Mesenchymal stem cell (in vitro differentiated cells and primary cell): ENCODE data around the gene UPK3B.
"Not testable (repeated sequence)": the region's sequence is repeated elsewhere in the genome, so short reads cannot be mapped to it uniquely, and the experiment has no call there.

ENCODE experiments used
- DNase-seq: peaks from one replicate; pipeline ENCODE4 v3.0.0-alpha.2; 2013
- H2AFZ ChIP-seq: one replicate; pipeline ENCODE4 v1.6.1; 2013; ENCODE audit warnings: low read depth, mild to moderate bottlenecking, control low read depth, inconsistent platforms, low read length, moderate library complexity
- H2AK5ac ChIP-seq: 2 replicates; pipeline ENCODE4 v1.6.1; 2013; ENCODE audit warnings: low read length, moderate library complexity, mild to moderate bottlenecking, inconsistent platforms; ENCODE audit not compliant: severe bottlenecking
- H2BK120ac ChIP-seq: one replicate; pipeline ENCODE4 v1.6.1; 2013; ENCODE audit warnings: low read depth, mild to moderate bottlenecking, inconsistent platforms, low read length, moderate library complexity
- H2BK12ac ChIP-seq, 2 experiments: one replicate each; pipeline ENCODE4 v1.6.1; 2013; ENCODE audit warnings: inconsistent platforms in 2 of 2, low read length in 2 of 2, mild to moderate bottlenecking in 2 of 2, moderate library complexity in 2 of 2, control low read depth in 1 of 2
- H2BK15ac ChIP-seq: one replicate; pipeline ENCODE4 v1.6.1; 2013; ENCODE audit warnings: mild to moderate bottlenecking, low read depth, inconsistent platforms; ENCODE audit not compliant: poor library complexity, severe bottlenecking
- H2BK5ac ChIP-seq: 2 replicates; pipeline ENCODE4 v1.6.1; 2013; ENCODE audit warnings: low read depth, mild to moderate bottlenecking, low read length, control low read depth, inconsistent platforms; ENCODE audit not compliant: poor library complexity, severe bottlenecking
- H3K14ac ChIP-seq, 2 experiments: one replicate each; pipeline ENCODE4 v1.6.1; 2013; ENCODE audit warnings: inconsistent platforms in 2 of 2, low read length in 2 of 2, control low read depth in 1 of 2, mild to moderate bottlenecking in 1 of 2, moderate library complexity in 1 of 2
- H3K18ac ChIP-seq, 2 experiments: one replicate each; pipeline ENCODE4 v1.6.1; 2013; ENCODE audit warnings: inconsistent platforms in 2 of 2, low read length in 2 of 2, control low read depth in 1 of 2, low read depth in 1 of 2, mild to moderate bottlenecking in 1 of 2
- H3K23ac ChIP-seq, 2 experiments: one replicate each; pipeline ENCODE4 v1.6.1; 2013; ENCODE audit warnings: inconsistent platforms in 2 of 2, low read length in 2 of 2, mild to moderate bottlenecking in 2 of 2, moderate library complexity in 2 of 2, control low read depth in 1 of 2
- H3K27ac ChIP-seq: 2 replicates; pipeline ENCODE4 v1.5.1; 2013; ENCODE audit warnings: mild to moderate bottlenecking, moderate library complexity, low read length, control low read depth, inconsistent platforms; ENCODE audit not compliant: poor library complexity, severe bottlenecking
- H3K27me3 ChIP-seq, 2 experiments: 2 replicates each; pipeline versions ENCODE4 v1.6.1 to v1.7.0; 2013; ENCODE audit warnings: low read length in 2 of 2, mild to moderate bottlenecking in 2 of 2, moderate library complexity in 2 of 2, control low read depth in 1 of 2, inconsistent platforms in 1 of 2; ENCODE audit not compliant: control insufficient read depth in 1 of 2, insufficient read depth in 1 of 2
- H3K36me3 ChIP-seq, 2 experiments: 2 replicates each; pipeline versions ENCODE4 v1.6.1 to v1.7.0; 2013; ENCODE audit warnings: low read length in 2 of 2, control low read depth in 1 of 2, inconsistent platforms in 1 of 2, low read depth in 1 of 2, mild to moderate bottlenecking in 1 of 2; ENCODE audit not compliant: insufficient read depth in 2 of 2, control insufficient read depth in 1 of 2
- H3K4ac ChIP-seq, 2 experiments: one replicate each; pipeline ENCODE4 v1.6.1; 2013; ENCODE audit warnings: inconsistent platforms in 2 of 2, low read length in 2 of 2, mild to moderate bottlenecking in 2 of 2, moderate library complexity in 2 of 2, control low read depth in 1 of 2, low read depth in 1 of 2
- H3K4me1 ChIP-seq: 2 replicates; pipeline ENCODE4 v1.6.1; 2013; ENCODE audit warnings: low read depth, low read length, control low read depth; ENCODE audit not compliant: control insufficient read depth, insufficient read depth
- H3K4me2 ChIP-seq: 2 replicates; pipeline ENCODE4 v1.6.1; 2013; ENCODE audit warnings: low read length, mild to moderate bottlenecking, inconsistent platforms; ENCODE audit not compliant: poor library complexity, severe bottlenecking
- H3K4me3 ChIP-seq, 2 experiments: 2 replicates each; pipeline versions ENCODE4 v1.5.1 to v1.7.0; 2013; ENCODE audit warnings: low read length in 2 of 2, mild to moderate bottlenecking in 2 of 2, control low read depth in 1 of 2, low read depth in 1 of 2; ENCODE audit not compliant: insufficient read depth in 1 of 2
- H3K79me1 ChIP-seq: replicated peaks from 2 replicates; pipeline ENCODE4 v1.6.1; 2013; ENCODE audit warnings: mild to moderate bottlenecking, control low read depth, low read length, inconsistent platforms; ENCODE audit not compliant: poor library complexity, severe bottlenecking
- H3K9ac ChIP-seq: 2 replicates; pipeline ENCODE4 v1.7.0; 2013; ENCODE audit warnings: mild to moderate bottlenecking, low read length, moderate library complexity
- H3K9me3 ChIP-seq: 2 replicates; pipeline ENCODE4 v1.7.0; 2013; ENCODE audit warnings: mild to moderate bottlenecking, low read length; ENCODE audit not compliant: control insufficient read depth
- H4K8ac ChIP-seq: one replicate; pipeline ENCODE4 v1.6.1; 2013; ENCODE audit warnings: inconsistent platforms, mild to moderate bottlenecking, low read length, moderate library complexity
- H4K91ac ChIP-seq: one replicate; pipeline ENCODE4 v1.6.1; 2013; ENCODE audit warnings: mild to moderate bottlenecking, low read length, inconsistent platforms
- WGBS: methylation state at CpG from one replicate; pipeline ENCODE4 v1.1.7; 2013; ENCODE audit warnings: mixed read lengths; 5-methylcytosine and 5-hydroxymethylcytosine counted together

UPK3B gene

GRCh38 chr7:76471556-76472221, 38.7 kb upstream of the UPK3B start:
- H3K27ac ChIP-seq, DNase-seq, H3K18ac ChIP-seq, H4K91ac ChIP-seq, H3K79me1 ChIP-seq, H2BK12ac ChIP-seq, H2AFZ ChIP-seq, H3K4ac ChIP-seq, H2BK15ac ChIP-seq, H3K9me3 ChIP-seq, H2AK5ac ChIP-seq, H3K4me1 ChIP-seq, H3K36me3 ChIP-seq, H2BK5ac ChIP-seq, H3K23ac ChIP-seq, H3K27me3 ChIP-seq, H3K14ac ChIP-seq, H3K9ac ChIP-seq, H3K4me2 ChIP-seq, H3K4me3 ChIP-seq, H2BK120ac ChIP-seq: not testable (repeated sequence)
- peak overlapping the region; percentile 28 for H4K8ac ChIP-seq
- WGBS, result 77% methylated on average over 6 of the region's 10 CpGs

GRCh38 chr7:76473097-76473496, 37.3 kb upstream of the UPK3B start:
- not testable (repeated sequence) for DNase-seq, H3K14ac ChIP-seq
- WGBS, result no CpG with 5 or more reads among the region's 6 CpGs

GRCh38 chr7:76476280-76476679, 34.1 kb upstream of the UPK3B start:
- not testable (repeated sequence) for H3K79me1 ChIP-seq, H2BK120ac ChIP-seq, H3K27me3 ChIP-seq, H3K4ac ChIP-seq, H3K27ac ChIP-seq, H3K23ac ChIP-seq, H2AFZ ChIP-seq, H2BK12ac ChIP-seq, H3K4me2 ChIP-seq, H2BK15ac ChIP-seq, H3K4me3 ChIP-seq, H3K4me1 ChIP-seq, H4K91ac ChIP-seq, H3K9me3 ChIP-seq, H3K14ac ChIP-seq, H4K8ac ChIP-seq, H3K36me3 ChIP-seq, H2BK5ac ChIP-seq, DNase-seq, H2AK5ac ChIP-seq, H3K18ac ChIP-seq, H3K9ac ChIP-seq
- WGBS, result 100% methylated on average over 1 of the region's 11 CpGs

More at GRCh38 chr7:76473097-76473496, 37.3 kb upstream of the UPK3B start:
- H3K4ac ChIP-seq, H2BK15ac ChIP-seq, H4K91ac ChIP-seq, H3K9me3 ChIP-seq, H2AK5ac ChIP-seq, H3K36me3 ChIP-seq, H3K27me3 ChIP-seq, H4K8ac ChIP-seq, H2BK120ac ChIP-seq, H3K4me2 ChIP-seq, H3K18ac ChIP-seq, H3K27ac ChIP-seq, H3K23ac ChIP-seq, H3K4me1 ChIP-seq, H3K79me1 ChIP-seq, H3K9ac ChIP-seq, H3K4me3 ChIP-seq, H2BK12ac ChIP-seq, H2BK5ac ChIP-seq, H2AFZ ChIP-seq: not testable (repeated sequence)

GRCh38 chr7:76476742-76477474, 33.4 kb upstream of the UPK3B start:
- not testable (repeated sequence) for H3K9ac ChIP-seq, H3K14ac ChIP-seq, H3K27ac ChIP-seq, H3K79me1 ChIP-seq, H2BK5ac ChIP-seq, H3K23ac ChIP-seq, H2BK120ac ChIP-seq, H4K91ac ChIP-seq, H3K4me3 ChIP-seq, H3K27me3 ChIP-seq, H2BK12ac ChIP-seq, H3K36me3 ChIP-seq, H3K4me2 ChIP-seq, DNase-seq, H2AK5ac ChIP-seq, H3K18ac ChIP-seq, H3K9me3 ChIP-seq, H3K4me1 ChIP-seq, H2BK15ac ChIP-seq, H3K4ac ChIP-seq, H4K8ac ChIP-seq, H2AFZ ChIP-seq
- WGBS, result 96% methylated on average over 6 of the region's 24 CpGs
